Fibroblast of mammary gland (primary cell): ENCODE measurements around the gene TOR1A.
A peak's percentile ranks its signal among the peaks of the same experiment; 100 is the strongest.
"Not testable (repeated sequence)": the region's sequence is repeated elsewhere in the genome, so short reads cannot be mapped to it uniquely, and the experiment has no call there.

Experiments used
- DNase-seq: peaks from one replicate; pipeline ENCODE4 v3.0.0-alpha.2; 2010; ENCODE audit warnings: low read depth
- H3K4me3 ChIP-seq: 2 replicates; pipeline ENCODE4 v1.5.1; 2011; ENCODE audit warnings: low read depth, mild to moderate bottlenecking, low read length, moderate library complexity; ENCODE audit not compliant: control insufficient read depth
- CTCF ChIP-seq: conservative IDR thresholded peaks from 2 replicates; pipeline ENCODE4 v1.5.1; 2011; ENCODE audit warnings: low read depth, low read length, inconsistent platforms; ENCODE audit not compliant: control insufficient read depth, insufficient read depth

The TOR1A gene

DNA sequence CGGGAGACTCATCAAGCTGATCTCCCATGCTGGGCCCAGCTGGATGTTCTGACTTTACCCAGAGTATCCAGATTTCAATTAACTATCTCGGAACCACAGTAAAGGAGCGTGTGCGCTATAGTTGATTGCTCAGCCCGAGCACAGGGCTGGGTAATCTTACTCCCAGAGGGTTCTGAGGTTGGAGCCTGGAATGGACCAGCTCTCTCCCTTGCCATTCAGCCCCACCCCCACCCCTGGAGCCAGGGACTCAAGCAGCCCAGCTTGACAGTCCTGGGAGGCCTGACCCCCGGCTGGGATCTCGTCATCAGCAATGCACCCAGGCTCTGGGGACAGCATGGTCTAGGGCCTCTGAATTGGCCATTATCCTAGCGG lies 47.4 kb downstream of the TOR1A start:
- peak overlapping the region; percentile 4 for H3K4me3 ChIP-seq
- peak; percentile 79 for DNase-seq
- TF ChIP-seq CTCF = no peak

DNA sequence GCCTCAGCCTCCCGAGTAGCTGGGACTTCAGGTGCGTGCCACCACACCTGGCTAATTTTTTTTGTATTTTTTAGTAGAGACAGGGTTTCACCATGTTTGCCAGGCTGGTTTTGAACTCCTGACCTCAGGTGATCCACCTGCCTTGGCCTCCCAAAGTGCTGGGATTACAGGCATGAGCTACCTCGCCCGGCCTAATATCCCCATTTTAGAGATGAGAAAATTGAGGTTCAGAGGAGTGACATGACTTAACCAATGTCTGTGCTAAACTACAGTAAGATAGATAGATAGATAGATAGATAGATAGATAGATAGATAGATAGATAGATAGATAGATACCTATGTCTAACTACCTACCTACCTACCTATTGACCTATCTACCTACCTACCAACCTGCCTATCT lies 47.8 kb downstream of the TOR1A start:
- not testable (repeated sequence) for H3K4me3 ChIP-seq, DNase-seq

DNA sequence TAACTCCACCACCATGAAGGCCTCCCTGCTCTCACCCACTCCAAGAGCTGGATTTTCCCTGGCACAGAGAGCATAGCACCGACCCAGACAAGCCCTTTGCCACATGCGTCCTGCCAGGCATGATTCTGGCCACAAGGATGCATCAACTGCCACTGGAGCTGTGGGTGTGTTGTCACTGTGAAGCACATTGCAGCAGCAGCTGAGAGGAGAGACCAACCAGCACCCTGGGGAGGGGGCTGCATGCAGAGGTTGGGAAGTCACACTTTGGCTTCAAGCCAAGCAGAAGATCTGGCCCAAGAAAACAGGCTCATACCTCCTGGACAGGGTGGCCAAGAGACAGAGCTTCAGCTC lies 48.5 kb downstream of the TOR1A start:
- no peak for DNase-seq
- no peak for TF ChIP-seq CTCF
- no peak overlapping the region for H3K4me3 ChIP-seq

DNA sequence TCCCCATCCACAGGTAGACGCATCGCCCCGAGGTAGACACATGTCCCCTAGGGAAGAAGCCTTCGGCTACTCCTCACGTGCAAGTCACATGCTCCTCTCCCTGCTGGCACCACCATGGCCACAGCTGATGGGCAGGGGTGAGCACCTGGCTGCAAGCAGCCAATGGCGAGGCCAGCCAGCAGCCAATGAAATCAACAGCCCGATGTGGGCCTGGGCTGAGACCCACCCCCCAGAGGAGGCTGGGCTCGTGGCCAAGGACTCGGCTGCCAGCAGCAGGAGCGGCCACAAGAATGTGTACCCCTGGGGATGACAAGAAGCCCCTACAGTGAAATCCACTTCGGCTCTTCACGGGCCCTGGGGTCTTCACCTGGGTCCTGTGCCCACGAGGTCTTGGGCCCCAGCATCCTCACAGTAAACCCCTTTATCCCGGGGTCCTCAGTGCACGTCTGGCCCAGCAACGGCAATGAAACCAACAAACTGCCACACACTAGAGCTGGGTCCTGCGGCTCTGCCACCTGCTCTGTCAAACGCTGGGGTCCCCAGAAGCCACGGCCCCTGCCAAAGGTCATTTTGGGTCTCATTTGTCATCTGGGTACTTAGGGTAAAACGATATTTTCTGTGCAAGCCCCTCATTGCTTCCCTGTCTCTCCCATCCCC lies 49.0 kb downstream of the TOR1A start:
- no peak for TF ChIP-seq CTCF
- H3K4me3 ChIP-seq = no peak overlapping the region
- DNase-seq = no peak

DNA sequence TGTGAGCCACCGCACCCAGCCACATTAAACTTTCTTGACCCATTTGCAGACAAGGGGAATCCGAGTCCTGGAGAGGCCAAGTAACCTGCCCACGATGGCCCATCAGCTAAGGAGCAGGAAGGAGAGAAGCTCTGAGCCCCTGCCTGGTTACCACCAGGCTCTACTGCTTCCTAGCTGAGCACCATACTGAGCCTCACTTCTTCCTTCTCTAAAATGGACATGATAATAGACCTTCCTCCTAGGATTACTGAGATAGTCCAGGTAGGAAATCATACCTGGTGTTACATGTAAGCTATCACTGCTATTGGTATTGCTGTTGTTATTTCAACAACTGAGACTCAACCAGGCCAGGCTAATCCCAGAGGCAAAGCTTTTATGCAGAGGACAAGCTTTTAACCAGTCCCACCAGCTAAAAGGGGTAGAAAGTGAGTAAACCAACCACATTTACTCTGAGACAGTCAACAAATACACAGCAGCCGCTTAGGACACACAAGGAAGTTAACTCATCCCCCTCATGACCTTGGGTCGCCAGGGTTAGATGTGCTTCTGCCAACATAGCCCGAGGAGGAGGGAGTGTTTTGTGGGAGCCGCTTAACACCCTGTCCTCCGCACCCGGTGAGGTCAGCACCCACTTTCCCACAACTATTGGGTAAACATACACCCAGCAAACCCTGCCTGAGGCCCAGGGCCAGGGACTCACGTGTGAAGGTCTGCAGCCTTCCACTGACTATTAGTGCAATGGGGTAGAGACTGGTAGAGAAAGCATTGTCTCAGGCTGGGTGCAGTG lies 50.5 kb downstream of the TOR1A start:
- DNase-seq = peak; percentile 97
- H3K4me3 ChIP-seq = no peak overlapping the region
- no peak for TF ChIP-seq CTCF

DNA sequence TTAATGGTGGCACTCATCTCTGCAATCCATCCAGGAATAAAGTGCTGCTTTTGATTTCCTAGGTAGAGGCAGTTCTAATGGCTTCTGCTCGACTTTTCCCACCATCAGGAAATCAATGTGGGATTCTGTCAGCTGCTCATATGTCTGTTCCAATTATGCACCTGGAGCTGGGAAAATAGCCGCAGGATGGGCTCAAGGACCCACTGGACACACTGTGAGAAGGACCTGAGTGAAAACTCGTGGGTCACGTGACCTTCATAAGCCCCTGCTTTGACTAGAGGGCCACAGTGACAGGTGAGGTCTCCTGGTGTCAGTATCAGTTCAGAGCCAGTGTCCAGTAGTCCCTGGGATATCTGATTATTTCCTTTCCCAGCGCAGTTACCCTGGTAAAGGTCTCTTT lies 53.2 kb downstream of the TOR1A start:
- no peak for DNase-seq
- no peak overlapping the region for H3K4me3 ChIP-seq
- no peak for TF ChIP-seq CTCF

GRCh38 chr9:129769669-129770068 lies 54.3 kb downstream of the TOR1A start:
- no peak overlapping the region for H3K4me3 ChIP-seq
- DNase-seq = no peak
- no peak for TF ChIP-seq CTCF
